A549 (cell line): ENCODE results near the gene CAMK2N2.

Experiments used
- CEBPB ChIP-seq, 2 experiments: fragments of >200 bp in 1 of 2; sonication (Bioruptor Twin) in 1 of 2; formaldehyde crosslinking in 1 of 2; IDR thresholded peaks; 2 replicates each; pipeline ENCODE4 v1.6.1; 2012 to 2016
- CTCF ChIP-seq: fragments of >200 bp; sonication (Bioruptor Twin); formaldehyde crosslinking; IDR thresholded peaks from 3 replicates; pipeline ENCODE4 v1.5.1; 2016
- HDAC2 ChIP-seq: fragments of 200-600 bp; sonication (generic); IDR thresholded peaks from 2 replicates; pipeline ENCODE4 v1.6.1; 2016
- HOXA7 ChIP-seq: fragments of 250-450 bp; sonication (Bioruptor Pico); IDR thresholded peaks from 2 replicates; pipeline ENCODE4 v1.5.0; 2020; ENCODE audit warnings: mild to moderate bottlenecking, moderate library complexity
- MYC ChIP-seq: IDR thresholded peaks from 2 replicates; pipeline ENCODE4 v1.6.1; 2012; ENCODE audit warnings: mild to moderate bottlenecking, inconsistent platforms, low read length, improper control_type of control experiment, borderline replicate concordance
- POLR2A ChIP-seq: IDR thresholded peaks from 2 replicates; pipeline ENCODE4 v1.6.1; 2012; ENCODE audit warnings: mild to moderate bottlenecking, low read length

GRCh38 chr3:184230081-184230602, 31.2 kb downstream of the CAMK2N2 start:
- no peak for TF ChIP-seq HDAC2
- TF ChIP-seq POLR2A: no peak
- no peak for TF ChIP-seq MYC
- no peak for TF ChIP-seq CTCF
- TF ChIP-seq HOXA7 (CRISPR knock-in tag): no peak
- TF ChIP-seq CEBPB (IDR thresholded peaks at IDR 0.05): no peak
